ENCODE data around the gene CCDC191. TPM values are rescaled to one million over a fixed set of nuclear protein-coding genes. Genes with fewer than 3 reads are reported as not detected.

Gene CCDC191
- total RNA-seq, 1 donor from 2014 or later: 1.3 TPM

DNA sequence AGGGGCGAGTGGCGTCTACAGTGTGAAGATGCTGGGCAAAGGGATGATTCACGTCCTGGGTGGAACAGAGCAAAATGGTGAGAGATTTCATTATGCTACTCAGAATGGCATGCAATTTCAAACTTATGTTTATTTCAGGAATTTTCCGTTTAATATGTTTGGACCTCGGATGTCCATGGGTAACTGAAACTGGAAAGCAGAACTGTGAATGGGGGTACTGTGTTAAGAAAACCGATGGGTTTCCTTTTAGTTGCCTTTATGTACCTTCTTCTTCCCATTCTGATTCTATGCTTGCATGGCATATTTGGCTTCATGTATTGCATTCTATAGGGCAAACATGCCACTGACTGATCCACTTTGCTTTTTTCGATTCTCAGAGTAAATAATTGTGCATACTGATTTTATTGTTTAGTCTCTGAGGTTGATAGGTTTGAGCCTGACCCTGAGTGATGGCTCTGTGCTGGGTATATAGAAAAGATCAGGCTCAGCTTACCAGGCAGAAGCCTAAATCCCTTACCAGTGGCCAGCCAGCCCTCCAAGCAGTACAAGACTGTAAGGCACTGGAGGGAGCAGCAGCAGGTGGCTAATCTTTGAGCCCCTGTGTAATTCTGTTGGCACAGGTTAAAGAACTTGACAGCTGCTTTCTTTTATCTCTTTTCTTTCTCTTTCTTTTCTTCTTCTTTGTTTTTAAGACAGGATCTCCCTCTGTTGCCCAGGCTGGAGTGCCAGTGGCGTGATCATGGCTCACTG is 4.8 kb upstream of the CCDC191 start:
- no peak for DNase-seq (ENCODE audit: low spot score)

DNA sequence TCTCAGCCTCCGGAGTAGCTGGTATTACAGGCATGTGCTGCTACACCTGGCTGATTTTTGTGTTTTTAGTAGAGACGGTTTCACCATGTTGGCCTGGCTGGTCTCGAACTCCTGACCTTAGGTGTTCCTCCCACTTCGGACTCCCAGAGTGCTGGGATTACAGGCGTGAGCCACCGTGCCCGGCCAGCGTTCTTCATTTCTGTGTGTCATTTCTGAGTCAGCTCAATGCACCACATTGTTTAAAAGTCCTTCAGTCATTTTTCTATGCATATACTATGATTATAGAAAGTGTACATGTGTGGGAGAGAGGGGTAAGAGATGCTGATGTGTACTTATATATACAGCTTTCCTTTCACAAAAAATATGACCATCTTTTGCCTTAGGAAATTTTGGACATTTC is 2.3 kb upstream of the CCDC191 start:
- no peak for DNase-seq (ENCODE audit: low spot score)

DNA sequence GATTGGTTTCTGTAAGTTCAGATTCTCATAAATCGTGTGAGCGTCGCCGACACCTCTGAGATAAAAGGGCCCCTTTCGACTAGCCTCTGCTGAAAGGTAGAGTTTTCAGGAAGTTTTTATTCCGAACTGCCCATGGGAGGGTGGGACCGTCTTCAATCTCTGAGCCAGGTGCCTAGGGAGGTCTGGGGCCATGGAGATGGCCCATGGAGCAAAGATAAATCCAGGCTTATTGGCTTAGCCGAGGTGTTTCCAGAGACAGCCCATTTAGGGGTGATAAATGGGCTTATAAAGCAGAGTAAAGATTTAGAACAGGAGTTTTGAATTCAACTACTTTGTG is 653 bp upstream of the CCDC191 start:
- no peak for DNase-seq (ENCODE audit: low spot score)

DNA sequence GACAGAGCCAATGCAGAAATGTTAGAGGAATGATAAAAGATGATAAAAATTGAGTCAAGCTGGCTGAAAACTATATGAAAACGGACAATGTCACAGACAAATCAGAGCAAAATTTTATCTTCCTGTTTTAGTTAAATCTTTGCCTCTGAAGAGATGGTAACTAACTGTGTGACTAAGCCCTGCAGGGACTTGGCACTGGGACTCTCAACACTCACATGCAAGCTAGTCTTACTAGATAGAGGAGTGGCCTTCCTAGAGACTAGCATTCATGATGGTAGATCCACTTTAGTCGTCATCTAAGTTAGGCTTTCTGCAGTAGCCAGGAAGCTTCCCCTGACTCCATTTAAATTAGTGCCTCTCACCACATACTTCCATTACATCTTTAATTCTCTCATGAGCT is 4.1 kb downstream of the CCDC191 start:
- DNase-seq (ENCODE audit: low spot score): no peak

DNA sequence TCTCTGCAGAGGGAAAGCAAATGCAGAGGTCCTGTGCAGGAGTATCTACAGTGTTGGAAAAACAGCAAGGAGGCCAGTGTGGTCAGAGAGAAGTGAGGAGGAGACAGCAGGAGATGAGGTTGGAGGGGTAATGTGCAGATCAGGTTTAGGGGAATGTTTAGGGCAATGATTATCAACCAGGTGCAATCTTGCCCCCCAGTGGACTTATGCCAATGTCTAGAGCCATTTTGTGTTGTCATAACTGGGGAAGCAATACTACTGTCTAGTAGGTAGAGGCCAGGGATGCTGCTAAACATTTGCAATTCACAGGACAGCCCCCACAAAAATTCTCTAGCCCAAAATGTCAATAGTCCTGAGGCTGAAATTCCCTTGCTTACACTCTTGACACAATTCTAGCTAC is 13.1 kb downstream of the CCDC191 start:
- no peak for DNase-seq (ENCODE audit: low spot score)

DNA sequence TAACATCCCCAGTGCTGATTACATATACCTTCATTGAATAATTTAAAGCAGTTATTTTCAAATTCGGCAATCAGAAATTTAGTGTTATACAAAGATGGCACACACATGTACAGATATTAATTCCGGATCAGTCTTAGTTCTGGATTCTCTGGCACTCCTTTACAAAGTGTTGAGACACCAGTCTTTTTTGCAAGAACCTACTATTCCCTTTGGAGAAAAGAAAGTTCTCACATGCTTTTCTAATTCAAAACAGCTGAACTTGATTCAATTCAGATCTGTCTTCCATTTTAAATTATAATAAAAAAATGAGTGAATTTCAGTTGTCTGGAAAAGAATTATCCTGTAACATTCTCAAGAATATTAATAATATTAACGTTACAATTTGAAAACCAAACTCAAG is 20.4 kb downstream of the CCDC191 start:
- no peak for DNase-seq (ENCODE audit: low spot score)

DNA sequence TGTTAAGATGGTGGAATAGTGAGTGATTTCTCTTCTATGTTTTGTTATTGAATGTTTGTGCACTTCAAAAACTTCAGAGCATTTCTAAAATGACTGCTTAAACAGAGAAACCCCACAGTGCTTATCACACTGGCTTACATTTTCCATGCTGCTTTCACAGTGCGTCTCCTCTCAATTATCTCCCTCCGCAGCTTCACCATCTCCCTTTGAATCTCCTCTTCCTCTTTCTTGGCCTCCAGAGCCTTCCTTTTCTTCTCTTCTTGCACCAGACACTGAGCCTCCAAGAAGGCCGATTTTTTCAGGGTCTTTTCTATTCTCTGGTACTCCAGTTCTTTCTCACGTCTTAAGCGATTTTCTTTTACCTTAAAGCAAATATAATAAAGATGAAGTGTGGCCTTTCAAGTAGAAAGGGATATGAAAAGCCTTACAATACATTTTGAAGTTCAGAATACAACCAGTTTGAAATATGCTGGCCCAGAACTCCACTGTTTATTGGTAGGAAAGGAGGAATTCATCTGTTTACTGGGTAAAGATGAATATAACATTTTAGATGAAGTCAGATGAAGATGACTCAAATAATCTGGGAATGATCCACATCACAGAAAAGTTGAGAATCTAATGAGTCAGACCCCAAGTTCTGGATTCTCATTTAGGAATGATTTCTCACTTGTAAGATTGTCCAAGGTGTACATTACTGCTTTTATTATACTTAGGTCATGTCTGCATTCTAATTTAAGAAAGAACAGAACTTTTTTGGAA is 21.4 kb downstream of the CCDC191 start:
- DNase-seq (ENCODE audit: low spot score): no peak

DNA sequence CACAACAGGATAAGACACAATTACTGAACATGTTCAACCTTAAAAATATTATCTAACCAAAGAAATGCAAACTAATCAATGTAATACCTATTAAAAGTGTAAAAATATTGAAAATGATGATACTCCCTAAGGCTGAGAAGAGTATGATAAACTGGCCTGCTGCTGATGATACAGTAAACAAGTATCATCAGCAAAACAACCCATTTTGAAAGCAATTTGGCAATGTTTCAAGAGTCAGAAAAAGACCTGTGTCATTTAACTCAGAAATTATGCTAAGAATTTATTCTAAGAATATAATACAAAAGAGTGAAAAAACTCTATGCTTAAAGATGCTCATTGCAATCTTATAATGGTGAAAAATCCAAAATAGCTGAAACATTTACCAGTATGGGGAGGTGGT is 22.1 kb downstream of the CCDC191 start:
- DNase-seq (ENCODE audit: low spot score): no peak

DNA sequence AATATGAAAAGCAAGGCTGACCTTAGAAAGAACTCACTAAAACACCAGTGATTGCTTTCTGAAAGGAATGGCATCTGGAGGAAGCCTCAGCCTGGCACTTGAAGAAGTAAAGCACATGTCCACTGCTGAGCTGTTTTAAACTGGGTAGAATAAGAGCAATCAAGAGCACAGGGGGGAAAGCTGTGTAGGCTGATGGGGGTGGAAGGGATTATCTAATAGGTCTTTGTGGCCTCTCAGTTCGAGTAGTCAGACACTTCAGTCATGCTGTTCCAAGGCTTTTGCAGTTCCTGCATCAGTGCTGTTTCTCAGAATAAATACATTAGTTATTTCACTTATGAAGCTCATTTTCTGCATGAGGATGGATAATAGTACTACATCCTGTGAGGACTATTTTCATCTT is 22.6 kb downstream of the CCDC191 start:
- DNase-seq (ENCODE audit: low spot score): no peak

DNA sequence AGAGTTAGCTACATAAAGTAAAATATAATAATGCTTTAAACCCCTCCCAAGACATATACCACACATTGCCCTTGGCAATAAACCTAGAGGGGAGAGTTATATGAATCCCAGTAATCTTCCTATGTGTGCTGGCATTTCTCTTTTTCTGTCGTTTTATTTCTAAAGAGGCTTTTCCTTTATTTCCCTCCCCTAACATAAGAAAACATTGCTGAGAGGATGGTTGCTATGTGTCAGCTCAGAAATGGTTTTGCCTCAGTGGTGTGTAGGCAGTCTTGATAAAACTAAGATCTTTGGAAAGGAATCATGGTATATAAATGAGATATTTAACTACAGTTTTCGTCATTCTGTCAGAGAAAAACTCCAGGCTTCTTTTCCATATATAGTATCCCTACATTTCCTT is 30.0 kb downstream of the CCDC191 start:
- no peak for DNase-seq (ENCODE audit: low spot score)

DNA sequence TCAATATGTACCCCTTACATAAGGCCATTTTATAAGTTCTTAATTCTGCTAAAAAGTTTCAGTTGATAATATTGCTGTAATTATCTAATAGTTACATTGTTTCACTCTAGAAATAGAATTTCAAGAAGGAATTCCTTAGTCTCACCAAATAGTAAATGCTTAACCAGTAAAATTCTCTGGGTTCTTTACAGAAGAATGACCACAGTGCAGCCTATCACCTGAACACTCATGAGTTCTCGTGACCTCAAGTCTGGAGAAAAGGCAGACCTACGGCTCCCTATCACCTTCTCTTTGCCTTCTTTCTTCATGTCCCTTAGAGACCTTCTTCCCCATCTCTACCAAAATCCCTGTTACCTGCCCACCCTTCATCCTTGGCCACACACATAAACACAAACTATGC is 30.9 kb downstream of the CCDC191 start:
- no peak for DNase-seq (ENCODE audit: low spot score)

DNA sequence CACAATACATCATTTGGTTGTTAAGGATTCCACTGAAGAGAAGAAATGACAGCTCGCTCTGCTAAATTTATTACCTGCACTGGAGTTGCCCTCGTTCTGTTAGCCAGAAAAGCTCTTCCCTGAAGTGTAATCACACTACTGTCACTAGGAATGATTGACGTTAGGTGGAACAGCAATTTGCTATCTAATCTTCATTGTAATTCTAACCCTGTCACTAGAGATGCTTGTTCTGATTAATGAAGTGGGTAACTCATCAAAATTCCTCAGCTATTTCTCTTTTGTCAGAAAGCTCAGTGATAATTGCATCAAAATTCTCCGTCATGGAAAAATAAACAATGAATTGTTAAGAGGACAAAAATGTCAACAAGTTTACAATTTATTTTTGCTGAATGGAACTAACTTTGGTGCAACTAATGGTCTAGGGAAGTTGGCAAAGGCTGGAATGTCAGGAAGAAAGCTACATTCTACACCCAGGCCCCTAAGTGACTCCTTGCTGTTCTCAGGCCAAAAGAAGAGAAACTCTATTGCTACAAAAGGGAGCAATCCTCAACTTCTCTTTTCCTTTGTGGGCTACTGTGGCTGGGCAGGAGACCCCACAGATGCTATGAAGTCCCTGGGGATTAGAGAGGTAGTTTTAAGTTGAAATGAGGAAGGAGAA is 34.1 kb downstream of the CCDC191 start:
- DNase-seq (ENCODE audit: low spot score): no peak

DNA sequence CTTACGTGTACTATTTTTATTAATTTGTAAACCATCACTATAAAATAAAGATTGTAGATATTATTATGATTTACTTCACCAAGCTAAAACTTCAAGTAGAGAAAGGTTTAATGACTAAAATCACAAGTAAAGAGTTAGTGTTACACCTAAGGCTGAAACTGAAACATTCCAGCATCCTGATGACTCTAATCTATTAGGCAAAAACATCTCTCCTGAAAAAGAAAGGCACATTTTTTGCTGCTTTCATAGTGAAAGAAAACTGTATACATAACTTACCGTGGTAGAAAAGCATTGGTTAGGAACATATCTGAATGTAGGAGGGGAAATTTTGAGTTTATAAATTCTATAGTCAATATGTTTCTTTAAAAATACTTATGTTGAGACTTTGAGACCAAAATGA is 35.4 kb downstream of the CCDC191 start:
- no peak for DNase-seq (ENCODE audit: low spot score)

DNA sequence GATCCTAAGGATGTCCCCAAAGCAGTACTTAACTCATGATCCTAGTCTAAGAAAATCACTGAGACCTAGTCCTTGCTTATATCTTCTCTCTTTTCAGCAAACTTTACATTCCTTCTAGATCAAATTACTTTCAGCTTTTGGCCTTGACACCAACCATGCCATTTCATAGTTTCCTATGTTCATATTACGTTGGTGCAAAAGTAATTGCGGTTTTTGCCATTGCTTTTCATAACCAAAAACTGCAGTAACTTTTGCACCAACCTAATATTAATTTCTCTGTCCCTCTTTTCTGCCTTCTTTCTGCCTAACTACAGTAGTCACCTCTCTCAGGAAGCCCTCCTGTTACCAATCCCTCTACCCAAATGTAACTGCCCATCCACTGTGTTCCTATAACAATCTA is 36.8 kb downstream of the CCDC191 start:
- DNase-seq (ENCODE audit: low spot score): no peak

DNA sequence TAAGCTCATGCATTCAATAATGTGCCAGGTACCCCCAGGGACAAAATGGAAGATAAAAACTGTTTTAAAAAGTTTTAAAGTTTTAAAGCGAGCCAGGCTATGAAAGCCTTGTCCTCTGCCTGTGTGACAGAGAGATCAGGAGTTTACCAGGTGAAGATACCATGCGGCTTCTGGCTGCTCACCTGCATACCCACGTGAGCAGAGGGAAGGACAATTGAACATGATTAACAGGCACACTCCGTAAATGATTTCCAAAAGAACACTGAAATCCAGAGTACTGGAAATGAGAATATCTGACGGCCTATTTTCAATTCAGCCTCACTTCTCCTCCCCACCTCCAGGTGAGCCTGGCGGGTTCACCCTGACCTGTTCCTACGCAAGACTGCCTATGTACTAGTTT is 42.1 kb downstream of the CCDC191 start:
- DNase-seq (ENCODE audit: low spot score): no peak

DNA sequence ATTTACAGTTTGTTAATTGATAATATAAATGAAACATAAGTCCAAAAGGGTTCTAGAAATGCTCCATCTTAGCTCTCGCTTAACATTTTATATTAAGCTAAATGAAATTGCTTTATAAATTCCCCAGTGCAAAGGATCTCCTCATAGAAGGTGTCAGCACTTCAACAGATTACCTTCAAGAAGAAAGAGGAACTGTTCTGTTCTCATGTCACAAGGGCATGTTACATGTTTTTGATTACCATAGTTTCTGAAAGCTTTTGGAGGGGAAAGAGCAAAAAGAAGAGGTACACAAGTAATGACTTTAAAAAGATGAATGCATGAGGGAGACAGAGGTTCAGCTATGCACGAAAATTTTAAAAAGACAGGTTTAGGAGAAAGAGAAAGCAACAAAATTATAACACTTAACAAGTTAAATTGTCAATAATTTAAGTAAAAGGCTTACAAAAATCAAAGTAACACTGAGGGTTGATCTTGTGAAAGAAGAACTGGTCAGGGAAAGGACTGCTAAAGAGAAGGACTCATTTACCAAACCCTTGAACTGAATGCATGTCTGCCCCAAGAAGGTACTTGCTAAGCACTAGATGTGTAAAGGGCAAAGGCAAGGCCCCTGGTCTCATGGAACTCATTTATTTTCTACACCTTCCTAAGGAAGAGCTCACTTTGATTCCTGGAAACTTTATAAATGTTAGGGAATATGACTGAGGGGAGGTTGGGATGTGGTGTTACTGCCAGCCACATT is 45.1 kb downstream of the CCDC191 start:
- no peak for DNase-seq (ENCODE audit: low spot score)

DNA sequence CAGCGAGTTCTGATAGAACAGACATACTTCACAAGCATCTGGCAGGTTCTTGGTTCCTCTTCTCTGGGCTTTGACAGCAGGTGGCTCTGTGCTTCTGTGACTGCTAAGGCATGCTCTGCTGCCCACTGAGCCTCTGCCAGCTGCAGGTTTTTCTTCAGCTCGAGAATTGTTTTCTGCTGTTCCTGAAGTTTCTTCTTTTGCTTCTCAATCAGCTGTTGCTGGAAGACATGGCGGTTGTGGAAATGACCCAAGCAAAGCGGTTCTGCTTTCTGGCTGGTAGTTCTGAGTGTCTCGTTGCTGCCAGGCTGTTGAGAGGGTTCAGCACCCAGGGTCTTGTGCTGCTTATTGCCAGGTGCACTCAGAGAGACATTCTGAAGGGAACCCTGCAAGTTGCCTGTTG is 50.8 kb downstream of the CCDC191 start:
- DNase-seq (ENCODE audit: low spot score): no peak

DNA sequence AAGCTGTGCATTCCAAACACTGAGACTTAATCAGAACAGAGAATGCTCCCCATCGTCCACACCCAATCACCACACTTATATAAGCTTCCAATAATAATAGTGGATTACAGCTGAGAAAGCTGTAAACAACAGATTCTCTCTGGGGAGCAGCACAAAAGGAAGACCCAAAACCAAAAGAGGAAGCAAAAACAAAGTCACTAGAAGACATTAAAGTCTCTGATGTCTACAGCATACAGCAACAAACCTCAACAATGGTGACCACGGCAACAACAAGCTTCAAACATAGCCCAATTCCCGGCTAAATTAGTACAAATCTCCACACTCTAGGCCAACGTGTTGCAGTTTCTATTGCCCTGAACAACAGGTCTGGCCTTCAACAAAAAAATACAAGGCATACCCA is 70.8 kb downstream of the CCDC191 start:
- DNase-seq (ENCODE audit: low spot score): no peak

DNA sequence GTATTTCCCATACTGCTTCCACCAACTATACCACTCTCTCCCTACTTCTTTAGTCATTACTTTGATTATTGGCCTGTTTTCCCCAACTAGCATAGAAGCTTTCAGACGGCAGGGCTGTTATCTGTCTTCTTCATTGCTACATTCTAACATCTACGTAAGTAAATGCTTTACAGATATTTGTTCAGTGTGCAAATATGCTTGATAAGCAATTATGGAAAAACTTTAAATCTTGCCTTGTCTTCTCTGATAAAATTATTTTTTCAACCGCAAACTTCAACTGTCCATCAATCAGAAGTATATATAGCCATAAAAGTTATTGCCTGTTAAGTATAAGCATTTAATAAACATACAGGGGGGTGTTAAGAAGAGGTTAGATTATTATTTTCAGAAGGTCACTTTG is 72.8 kb downstream of the CCDC191 start:
- DNase-seq (ENCODE audit: low spot score): no peak

DNA sequence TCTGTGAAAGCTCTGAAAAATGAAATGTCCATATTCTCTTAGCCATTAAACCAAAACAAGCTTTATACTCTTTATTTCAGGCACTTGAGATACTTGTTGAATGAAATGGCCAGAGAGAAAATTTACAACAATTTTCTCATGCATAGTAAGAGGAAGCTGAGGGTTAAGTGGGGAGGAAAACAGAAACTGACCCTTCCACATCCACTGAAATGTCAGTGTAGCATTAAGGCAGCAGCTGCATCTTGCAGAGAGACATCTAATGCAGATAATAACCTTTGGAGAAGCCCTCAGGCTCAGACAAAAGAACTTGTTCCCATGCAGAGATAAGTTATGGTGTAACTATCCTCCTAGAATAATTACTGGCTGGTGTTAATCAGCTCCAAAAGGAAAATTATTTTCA is 74.5 kb downstream of the CCDC191 start:
- DNase-seq (ENCODE audit: low spot score): no peak

DNA sequence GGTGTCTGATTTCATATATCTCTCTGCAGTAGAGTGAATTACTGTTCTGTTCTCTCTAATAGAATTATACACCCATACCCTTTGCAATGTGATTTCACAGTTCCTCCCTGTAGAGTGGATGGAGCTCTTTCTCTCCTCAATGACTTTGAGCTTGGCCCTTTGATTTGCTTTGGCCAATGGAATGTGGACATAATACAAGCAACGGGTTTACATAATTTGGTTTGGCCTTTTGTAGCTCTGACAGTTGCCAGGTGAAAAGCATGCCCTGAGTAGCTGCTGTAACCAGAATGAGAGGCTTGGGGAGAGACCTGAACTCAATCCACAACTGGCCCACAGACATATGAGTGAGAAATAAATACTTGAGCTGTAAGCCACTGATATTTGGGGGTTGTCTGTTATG is 76.4 kb downstream of the CCDC191 start:
- no peak for DNase-seq (ENCODE audit: low spot score)

DNA sequence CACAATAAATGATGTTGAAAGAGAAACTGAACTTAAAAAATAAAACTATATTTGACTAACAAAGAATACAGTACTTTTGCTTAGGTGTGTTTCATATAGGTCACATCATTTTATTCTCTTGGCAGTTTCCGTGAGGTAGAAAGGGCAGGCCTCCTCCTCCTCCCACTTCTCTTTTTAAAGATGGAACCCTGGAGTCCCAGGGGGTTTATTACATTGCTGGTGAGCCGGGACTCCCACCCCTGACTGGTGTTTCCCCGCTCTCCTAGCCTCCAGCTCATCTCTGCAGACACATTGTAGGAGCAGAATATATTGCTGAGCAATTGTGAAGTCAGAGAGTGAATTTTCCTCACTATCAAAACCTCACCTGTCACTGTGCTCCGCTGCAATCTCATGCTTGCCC is 78.5 kb downstream of the CCDC191 start:
- DNase-seq (ENCODE audit: low spot score): no peak

Data from mesenteric fat pad (tissue), 1 donor.